ENCODE measurements around the gene BBS9.

Gene BBS9

DNA sequence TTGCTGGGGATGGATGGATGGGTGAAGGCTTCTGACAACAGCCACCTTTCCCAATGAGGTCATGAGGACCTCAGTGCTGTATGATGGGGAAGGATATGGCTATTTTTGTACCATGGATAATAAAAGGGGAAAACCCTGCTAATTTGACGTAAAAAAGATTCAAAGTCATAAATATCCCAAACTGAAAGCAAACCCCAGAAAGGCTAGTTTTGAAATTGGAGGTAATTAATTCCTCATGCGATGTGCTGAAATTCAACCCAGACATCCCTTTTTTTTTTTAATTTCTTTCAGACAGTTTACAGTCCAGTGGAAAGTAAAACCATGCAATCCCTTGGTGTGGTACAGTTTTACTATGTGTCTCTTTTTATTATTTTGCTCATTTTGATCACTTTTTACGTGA, 521.5 kb downstream of the BBS9 start:
- H3K36me3 ChIP-seq (replicated peaks; ENCODE audit: low read depth, low read length), result no peaks in the 10 kb centered on the region
- no peak overlapping the region for H3K4me3 ChIP-seq (ENCODE audit: low read length)
- no peak overlapping the region for H3K9ac ChIP-seq (ENCODE audit: low read length)
- H3K27ac ChIP-seq (ENCODE audit: low read length), result no peak overlapping the region
- H3K4me1 ChIP-seq (ENCODE audit: low read length), result no peaks in the 10 kb centered on the region
- H3K9me3 ChIP-seq (ENCODE audit: insufficient read depth, low read length), result no peaks in the 10 kb centered on the region
- H3K4me2 ChIP-seq (ENCODE audit: low read length), result no peak overlapping the region
- H3K27me3 ChIP-seq (ENCODE audit: low read depth, low read length), result no peaks in the 10 kb centered on the region
- H3K79me2 ChIP-seq (ENCODE audit: low read length), result no peaks in the 10 kb centered on the region
- H4K20me1 ChIP-seq (ENCODE audit: insufficient read depth, low read length), result no peaks in the 10 kb centered on the region
- no peak overlapping the region for H2AFZ ChIP-seq (ENCODE audit: low read depth, low read length)
- TF ChIP-seq CTCF (IDR thresholded peaks at IDR 0.05; ENCODE audit: low read depth, low read length) (no peak), EZH2phosphoT487 (IDR thresholded peaks at IDR 0.05; ENCODE audit: low read depth) (no peak)

- Histone ChIP-seq H3K4me3 (ENCODE audit: low read length) (no peak overlapping the region), H3K9me3 (ENCODE audit: insufficient read depth, low read length) (no peaks in the 10 kb centered on the region), H3K9ac (ENCODE audit: low read length) (no peak overlapping the region), H3K36me3 (replicated peaks; ENCODE audit: low read depth, low read length) (no peaks in the 10 kb centered on the region), H3K27me3 (ENCODE audit: low read depth, low read length) (no peaks in the 10 kb centered on the region), H3K4me2 (ENCODE audit: low read length) (no peak overlapping the region), H3K27ac (ENCODE audit: low read length) (no peak overlapping the region), H4K20me1 (ENCODE audit: insufficient read depth, low read length) (no peaks in the 10 kb centered on the region), H2AFZ (ENCODE audit: low read depth, low read length) (no peak overlapping the region), H3K4me1 (ENCODE audit: low read length) (no peaks in the 10 kb centered on the region), H3K79me2 (ENCODE audit: low read length) (no peaks in the 10 kb centered on the region)
- no peak for TF ChIP-seq CTCF (IDR thresholded peaks at IDR 0.05; ENCODE audit: low read depth, low read length)
- no peak for TF ChIP-seq EZH2phosphoT487 (IDR thresholded peaks at IDR 0.05; ENCODE audit: low read depth)
Measured at GRCh38 chr7:33651998-33652515, 522.7 kb downstream of the BBS9 start.

DNA sequence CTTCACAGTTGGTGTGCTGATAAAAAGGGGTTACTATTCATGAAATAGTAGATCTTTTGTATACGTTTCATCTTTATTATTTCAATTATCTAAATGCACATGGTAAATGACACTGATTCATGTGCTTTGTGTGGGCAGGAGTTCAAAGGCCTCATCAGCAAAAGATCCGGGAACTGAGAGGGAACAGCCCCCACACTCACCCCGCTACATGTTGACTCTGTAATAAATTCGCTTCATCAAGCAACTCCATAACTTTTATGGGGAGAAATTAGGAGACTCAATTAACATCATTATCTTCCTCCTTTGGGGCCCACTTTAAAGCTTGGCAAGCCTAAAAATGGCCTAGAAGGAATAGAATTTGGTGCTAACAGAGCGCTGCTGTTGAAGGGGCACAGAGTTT, 525.3 kb downstream of the BBS9 start:
- Histone ChIP-seq H3K4me2 (ENCODE audit: low read length) (no peak overlapping the region), H3K79me2 (ENCODE audit: low read length) (no peaks in the 10 kb centered on the region), H3K9ac (ENCODE audit: low read length) (no peak overlapping the region), H3K27ac (ENCODE audit: low read length) (no peak overlapping the region), H4K20me1 (ENCODE audit: insufficient read depth, low read length) (no peaks in the 10 kb centered on the region), H3K4me3 (ENCODE audit: low read length) (no peak overlapping the region), H3K4me1 (ENCODE audit: low read length) (no peaks in the 10 kb centered on the region), H3K36me3 (replicated peaks; ENCODE audit: low read depth, low read length) (no peaks in the 10 kb centered on the region), H3K9me3 (ENCODE audit: insufficient read depth, low read length) (no peaks in the 10 kb centered on the region), H3K27me3 (ENCODE audit: low read depth, low read length) (no peaks in the 10 kb centered on the region), H2AFZ (ENCODE audit: low read depth, low read length) (no peak overlapping the region)
- TF ChIP-seq EZH2phosphoT487 (IDR thresholded peaks at IDR 0.05; ENCODE audit: low read depth) (no peak), CTCF (IDR thresholded peaks at IDR 0.05; ENCODE audit: low read depth, low read length) (no peak)

All from OCI-LY3 (cell line).